PC-3 (cell line): ENCODE measurements around the gene RFTN1.

Experiments
- CTCF ChIP-seq: fragments of 300-600 bp; sonication (generic); conservative IDR thresholded peaks from 2 replicates; pipeline ENCODE4 v1.5.1; 2017; ENCODE audit warnings: antibody characterized with exemption, low read depth, mild to moderate bottlenecking, low read length
- EZH2 ChIP-seq: fragments of 300-600 bp; sonication (generic); IDR thresholded peaks from one replicate; pipeline ENCODE4 v1.6.1; 2017; ENCODE audit warnings: antibody characterized with exemption, mild to moderate bottlenecking, low read length; ENCODE audit not compliant: unreplicated experiment

- TF ChIP-seq CTCF (no peak), EZH2 (no peak)
These were observed 208.4 kb downstream of the RFTN1 start for GRCh38 chr3:16305111-16305541.
